GM15510 (cell line): ENCODE data around the gene FEZ2.

Experiments
- POLR2A ChIP-seq: IDR thresholded peaks from 3 replicates; pipeline ENCODE4 v1.6.1; 2011; ENCODE audit warnings: borderline replicate concordance; ENCODE audit not compliant: insufficient read length; ENCODE audit errors: extremely low read depth

Gene FEZ2

GRCh38 chr2:36573165-36573564 is 24.8 kb downstream of the FEZ2 start:
- no peak for TF ChIP-seq POLR2A

DNA sequence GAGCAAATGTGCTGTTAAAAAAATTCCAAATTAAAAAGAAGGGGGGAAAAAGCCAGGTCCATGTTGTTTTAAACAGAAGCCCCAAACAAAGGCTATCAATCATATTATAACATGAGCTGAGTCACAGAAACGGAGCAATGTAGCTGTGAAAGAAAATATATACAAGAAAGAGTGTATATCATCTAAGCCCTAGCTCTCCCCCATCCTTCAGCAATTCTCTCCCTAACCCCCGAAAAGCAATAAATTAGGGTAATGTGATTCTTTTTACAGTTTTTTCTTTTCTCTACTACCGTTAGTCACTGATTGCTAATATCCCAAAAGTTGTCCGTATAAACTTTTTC is 25.3 kb downstream of the FEZ2 start:
- no peak for TF ChIP-seq POLR2A

GRCh38 chr2:36572054-36572718 is 25.8 kb downstream of the FEZ2 start:
- no peak for TF ChIP-seq POLR2A

- no peak for TF ChIP-seq POLR2A
Measured at GRCh38 chr2:36570416-36570815, 27.6 kb downstream of the FEZ2 start.

DNA sequence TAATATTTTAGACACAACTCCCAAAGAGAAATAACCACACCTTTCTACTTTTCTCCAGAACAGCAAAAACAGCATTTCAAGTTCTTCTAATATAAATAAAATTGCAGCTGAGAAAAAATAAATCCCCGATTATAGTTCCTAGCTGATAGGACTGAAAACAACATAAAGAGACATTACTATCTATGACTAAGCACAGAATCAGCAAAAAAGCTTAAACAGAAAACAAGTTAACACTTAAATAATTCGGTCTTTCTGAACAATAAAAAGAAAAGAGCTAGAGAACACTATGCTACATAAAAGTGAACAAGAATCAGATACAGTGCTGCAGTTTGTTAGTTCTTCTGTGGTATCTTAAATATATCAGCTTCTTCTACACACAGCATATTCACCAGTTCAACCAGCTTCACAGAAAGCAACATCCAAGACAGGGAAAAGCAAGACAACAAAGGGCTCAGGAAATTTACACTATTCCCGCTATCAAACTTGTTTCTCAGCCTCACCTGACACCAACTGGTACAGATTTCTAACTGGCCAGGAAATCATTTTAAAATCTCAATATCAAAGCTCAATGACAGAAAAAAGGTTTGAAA is 28.6 kb downstream of the FEZ2 start:
- no peak for TF ChIP-seq POLR2A

DNA sequence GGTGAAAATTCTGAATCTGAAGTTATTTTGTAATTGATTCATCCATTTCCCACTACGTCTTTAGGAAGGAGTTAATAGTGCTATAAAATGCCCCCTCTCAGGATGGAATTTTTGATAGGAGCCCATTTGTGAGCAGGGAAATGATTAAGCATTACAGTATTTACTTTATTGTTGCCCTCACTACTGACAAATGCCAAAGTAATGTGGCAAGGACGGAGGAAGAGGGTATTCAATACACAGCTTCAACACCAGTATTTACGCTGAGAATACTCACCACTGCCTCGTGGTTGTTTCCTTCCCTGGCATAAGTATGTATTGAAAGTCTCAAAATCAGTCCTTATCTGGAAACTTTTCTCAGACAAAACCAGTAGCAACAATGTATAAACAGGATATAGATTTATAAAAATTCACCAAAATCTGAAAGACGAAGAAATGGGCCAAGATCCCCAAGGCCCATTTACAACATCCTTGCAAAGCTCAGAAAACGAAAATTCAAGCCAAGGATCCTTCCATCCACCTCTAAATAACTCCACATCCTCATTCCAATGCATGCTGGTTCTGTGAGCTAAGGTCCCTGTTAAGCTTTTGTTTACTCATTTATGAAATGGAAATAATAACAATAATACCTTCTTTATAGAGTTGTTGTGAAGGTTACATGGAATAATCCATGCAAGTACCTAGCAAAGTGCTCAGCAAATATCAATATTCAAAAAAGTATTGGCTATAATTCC is 29.3 kb downstream of the FEZ2 start:
- TF ChIP-seq POLR2A = no peak

GRCh38 chr2:36567711-36568408 is 30.1 kb downstream of the FEZ2 start:
- no peak for TF ChIP-seq POLR2A

GRCh38 chr2:36566887-36567286 is 31.1 kb downstream of the FEZ2 start:
- no peak for TF ChIP-seq POLR2A

DNA sequence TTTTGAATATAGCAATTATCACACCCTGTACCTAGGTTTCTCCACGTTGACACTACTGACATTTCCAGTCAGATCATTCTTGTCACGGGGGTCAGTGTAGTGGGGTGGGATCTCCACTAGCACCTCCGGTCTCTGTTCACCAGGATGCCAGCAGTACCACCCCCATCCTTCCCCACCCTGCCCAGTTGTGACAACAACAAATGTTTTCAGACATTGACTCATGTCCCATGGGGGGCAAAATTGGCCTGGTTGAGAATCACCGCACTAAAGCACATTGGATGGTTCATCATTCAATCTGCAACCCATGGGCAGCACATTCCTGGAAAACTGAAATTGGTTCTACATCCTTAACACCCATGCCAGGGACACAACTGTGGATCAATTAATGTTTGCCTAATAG is 32.3 kb downstream of the FEZ2 start:
- TF ChIP-seq POLR2A = no peak

- no peak for TF ChIP-seq POLR2A
Measured at GRCh38 chr2:36564377-36564930, 33.5 kb downstream of the FEZ2 start.

GRCh38 chr2:36562973-36563532 is 34.9 kb downstream of the FEZ2 start:
- TF ChIP-seq POLR2A = no peak

- no peak for TF ChIP-seq POLR2A
Measured at GRCh38 chr2:36562240-36562639, 35.7 kb downstream of the FEZ2 start.

- TF ChIP-seq POLR2A = no peak
Measured at GRCh38 chr2:36561237-36561944, 36.6 kb downstream of the FEZ2 start.

GRCh38 chr2:36560726-36561125 is 37.2 kb downstream of the FEZ2 start:
- no peak for TF ChIP-seq POLR2A

- no peak for TF ChIP-seq POLR2A
Measured at GRCh38 chr2:36559221-36559942, 38.6 kb downstream of the FEZ2 start.

GRCh38 chr2:36556842-36557241 is 41.1 kb downstream of the FEZ2 start:
- TF ChIP-seq POLR2A = no peak
